GM21723 (cell line): ENCODE measurements around the gene ARL4C.

Experiments
- ATAC-seq: cut with Tn5 transposase; IDR thresholded peaks from one replicate; pipeline ENCODE4 v1.9.1; 2021; ENCODE audit warnings: mild to moderate bottlenecking, moderate library complexity; ENCODE audit not compliant: unreplicated experiment

ARL4C gene

DNA sequence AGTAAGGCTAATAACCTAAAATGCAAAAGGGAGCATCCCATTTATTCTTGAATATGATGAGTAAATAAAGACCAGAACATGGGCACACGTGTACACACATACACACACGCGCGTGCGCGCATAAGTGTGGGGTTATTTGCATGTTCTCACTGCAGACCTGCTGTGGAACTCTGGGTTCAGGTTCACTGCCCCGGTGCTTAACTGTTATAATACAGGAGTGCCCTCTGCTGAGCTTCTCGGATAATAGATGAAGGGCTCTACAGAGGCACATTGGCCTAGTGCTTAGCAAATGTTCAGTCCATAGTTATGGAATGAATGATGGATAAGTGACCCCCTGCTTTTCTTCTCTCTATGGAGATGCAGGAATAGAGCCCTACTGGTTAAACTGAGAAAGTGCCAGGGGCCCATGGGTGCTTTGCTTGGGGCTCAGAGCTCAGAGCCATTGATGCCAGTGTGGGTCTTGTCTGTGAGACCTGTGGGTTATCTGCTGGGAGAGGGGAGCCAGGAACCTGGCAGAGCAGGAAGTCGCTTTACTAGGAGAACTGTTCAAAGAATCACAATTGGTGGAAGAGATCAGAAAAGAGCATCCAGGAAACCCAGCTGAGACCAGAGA lies 3.6 kb upstream of the ARL4C start:
- no peak for ATAC-seq

DNA sequence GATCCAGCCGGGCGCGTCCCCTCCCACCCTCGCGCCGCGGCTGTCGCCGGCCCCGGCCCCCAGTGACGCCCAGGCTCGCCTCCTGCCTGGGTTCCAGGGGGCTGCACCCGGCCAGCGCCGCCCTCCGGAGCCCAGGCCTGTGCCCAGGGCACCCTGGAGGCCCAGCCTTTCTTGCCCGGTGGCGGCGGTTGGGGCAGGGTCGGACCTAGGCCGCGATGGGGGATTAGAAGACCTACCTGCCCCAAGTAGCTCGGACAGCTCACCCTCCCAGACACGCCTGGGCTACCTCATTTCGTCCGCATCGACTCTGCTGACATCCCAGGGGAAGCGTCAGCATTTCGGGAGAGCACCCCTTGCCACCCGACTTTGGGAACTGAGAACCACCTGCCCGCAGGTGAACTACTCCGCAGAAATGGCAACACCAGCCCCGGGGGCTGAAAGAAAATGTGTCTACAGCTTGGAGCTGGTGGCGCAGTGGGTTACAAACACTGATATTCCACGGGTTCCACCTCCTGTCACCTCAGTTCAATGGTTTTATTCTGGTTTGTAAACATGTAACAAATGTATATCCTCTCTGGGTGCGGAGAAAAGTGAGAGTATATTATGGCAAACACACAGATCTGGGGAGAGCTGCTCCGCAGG lies 834 bp upstream of the ARL4C start:
- ATAC-seq = no peak

DNA sequence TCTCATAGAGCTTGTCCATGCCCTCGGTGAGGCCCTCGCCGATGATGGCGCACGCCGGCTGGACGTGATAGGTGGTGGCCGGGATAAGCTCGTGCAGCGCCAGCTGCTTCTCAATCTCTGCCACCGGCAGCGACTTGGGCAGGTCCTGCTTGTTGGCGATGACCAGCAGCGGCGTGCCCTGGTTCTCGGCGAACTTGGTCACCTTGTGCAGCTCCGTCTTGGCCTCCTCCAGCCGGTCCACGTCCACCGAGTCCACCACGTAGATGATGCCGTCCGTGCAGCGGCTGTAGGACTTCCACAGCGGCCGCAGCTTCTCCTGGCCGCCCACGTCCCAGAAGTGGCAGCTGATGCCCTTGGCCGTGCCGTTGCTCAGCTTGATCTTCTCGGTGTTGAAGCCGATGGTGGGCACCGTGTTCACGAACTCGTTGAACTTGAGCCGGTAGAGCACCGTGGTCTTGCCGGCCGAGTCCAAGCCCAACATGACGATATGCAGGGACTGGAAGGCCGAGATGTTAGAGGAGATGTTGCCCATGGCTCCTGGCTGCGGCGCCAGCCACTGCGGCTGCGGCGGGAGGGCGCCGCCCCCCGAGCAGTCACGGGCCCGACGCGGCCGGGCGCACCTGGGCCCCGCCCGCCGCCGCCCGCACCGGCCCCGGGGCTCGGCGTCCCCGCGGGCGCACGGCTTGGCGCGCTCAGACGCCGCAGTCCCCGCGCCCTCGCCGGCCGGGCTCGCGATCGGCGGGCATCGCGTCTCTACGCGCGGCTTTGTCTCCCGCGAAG lies 636 bp downstream of the ARL4C start:
- peak; percentile 61 for ATAC-seq

DNA sequence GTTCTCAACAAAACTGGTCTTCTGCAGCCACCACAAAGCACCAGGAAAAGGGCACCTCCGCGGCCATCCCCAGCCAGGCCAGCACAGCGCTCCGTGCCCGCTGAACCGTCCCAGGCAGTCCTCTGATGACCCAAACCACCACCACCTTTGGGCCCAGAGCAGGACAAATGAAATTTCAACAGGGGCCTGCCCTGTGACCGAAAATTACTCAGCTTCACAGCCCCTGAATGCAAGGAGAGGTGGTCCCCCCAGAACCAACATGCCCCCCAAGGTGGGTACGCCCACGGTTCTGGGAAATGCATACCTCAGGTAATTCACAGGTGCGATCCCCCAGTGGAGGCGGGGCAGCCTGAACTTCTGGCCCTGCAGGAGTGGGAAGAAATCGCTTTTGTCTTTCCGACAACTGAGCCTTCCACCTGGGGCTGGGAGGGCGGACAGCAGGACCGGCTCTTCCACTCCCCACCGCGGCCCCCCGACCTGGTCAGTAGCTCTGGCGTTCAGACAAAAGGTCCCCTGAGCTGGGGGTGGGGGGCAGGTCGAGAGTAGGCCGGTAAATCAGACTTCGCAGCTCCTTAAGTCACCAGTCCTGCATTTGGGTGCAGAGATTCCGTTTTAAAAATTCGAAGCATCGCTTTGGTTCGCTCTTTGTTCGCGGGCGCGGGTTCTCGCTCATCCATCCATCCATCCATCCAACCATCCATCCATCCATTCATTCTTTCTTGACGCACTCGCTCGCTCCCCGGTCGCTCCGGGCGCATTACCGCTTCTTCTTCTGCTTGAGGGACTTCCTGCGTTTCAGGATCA lies 1.4 kb downstream of the ARL4C start:
- ATAC-seq = no peak

DNA sequence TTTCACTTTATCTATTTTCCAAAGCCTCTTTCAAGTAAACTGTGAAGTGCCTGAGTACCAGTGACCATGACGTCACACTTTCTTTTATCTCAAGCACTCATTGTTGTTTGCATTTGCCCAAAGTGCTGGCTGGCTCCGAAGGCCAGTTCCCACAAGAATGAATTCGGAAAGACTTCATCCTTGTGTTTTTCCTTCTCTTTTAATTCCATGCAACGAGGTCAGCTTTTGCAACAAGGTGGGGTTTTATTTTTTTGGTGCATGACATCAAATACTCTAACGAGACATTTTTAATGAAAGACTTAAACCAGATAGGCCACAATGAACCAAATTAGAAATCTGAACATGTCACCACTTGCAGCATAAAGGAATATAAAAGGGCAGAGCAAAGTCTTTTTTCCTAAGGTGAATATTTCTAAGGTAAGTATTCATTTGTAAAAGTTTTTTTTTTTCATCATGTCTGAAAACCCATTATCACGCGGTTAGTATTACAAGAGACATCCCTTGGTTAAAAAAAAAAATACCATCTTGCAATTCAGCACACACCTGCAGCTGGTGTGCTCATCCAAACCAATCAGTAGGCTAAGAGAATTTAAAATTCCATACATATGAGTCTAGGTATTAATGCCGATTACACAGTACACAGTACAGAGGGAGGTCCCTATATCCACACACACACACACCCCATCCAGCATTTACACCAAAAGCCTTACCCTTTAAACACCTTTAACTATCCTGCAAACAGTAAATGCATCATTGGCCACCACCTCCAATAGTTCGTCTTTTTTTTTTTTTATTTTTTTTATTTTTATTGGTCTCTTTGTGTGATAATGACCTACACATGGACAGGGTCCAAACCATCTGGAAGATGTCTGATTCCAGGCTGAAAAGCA lies 2.3 kb downstream of the ARL4C start:
- ATAC-seq = no peak

DNA sequence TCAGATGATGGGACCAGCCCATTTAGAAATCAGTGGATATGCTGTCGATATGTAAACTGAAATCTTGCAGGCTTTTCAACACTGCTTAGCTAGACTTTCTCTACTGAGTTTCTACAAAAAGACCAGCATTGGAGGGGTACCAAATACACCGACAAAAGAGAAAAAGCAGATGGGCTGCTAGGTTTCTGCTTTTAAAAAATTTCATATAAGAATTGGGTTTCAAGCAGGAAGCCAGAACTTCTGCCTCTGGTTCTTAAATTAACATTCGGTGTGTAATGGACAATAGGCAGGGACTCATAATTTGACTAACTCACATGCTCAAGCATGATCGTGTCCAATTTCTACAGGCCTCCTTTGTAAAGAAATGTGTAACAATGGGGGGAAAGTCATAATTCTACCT lies 3.1 kb downstream of the ARL4C start:
- no peak for ATAC-seq

DNA sequence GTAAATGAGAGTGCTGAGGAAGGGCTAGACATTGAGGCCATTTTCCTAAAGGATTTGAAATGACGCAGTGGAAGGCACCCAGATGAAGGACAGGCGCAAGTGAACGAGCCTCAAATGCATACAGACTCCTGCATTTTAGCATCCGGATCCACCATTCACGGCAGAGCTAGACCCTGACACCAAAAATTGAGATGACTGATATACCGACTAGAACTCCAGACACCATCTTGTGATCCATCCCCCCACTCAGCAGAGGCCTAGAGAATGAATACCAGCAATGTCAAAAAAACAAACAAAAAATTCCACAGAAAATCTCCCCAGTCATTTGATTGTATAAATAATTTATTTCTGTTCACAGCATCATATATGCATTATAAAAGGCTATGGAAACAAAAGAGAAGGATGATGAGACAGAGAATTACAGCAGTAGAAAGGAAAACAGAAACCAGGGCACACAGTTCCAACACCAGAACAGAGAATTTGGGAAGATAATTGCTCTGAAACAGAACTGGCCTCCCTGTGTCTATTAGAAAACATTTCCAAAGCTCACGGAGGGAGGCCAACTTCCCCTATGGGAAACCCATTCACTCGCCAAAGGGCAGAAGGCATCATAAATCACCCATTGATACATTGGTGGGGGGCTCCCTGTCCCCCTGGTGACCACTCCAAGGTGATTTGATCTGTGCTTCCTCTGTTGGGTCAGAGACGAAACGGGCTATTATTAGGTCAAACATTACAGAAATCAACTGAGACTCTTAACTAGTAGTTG lies 4.0 kb downstream of the ARL4C start:
- no peak for ATAC-seq

DNA sequence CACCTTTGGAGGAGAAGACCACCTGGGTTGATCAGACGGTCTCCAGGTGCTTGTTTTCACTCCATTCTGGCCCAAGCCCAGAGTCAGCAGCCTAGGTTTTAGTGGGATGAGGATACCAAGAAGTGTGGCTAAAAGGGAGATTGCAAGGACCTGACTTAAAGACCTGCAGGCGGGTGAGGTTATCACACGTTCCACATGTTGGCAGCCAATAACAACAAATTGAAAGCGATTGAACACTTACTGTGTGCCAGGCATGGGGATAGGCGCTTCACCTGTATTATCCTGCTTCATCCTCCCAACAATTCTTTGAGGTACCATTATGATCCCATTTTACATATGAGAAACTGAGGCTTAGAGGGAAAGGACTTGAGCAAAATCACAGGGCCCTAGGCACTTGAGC lies 5.0 kb downstream of the ARL4C start:
- ATAC-seq = no peak

GRCh38 chr2:234491281-234491680 lies 5.6 kb downstream of the ARL4C start:
- ATAC-seq = no peak

DNA sequence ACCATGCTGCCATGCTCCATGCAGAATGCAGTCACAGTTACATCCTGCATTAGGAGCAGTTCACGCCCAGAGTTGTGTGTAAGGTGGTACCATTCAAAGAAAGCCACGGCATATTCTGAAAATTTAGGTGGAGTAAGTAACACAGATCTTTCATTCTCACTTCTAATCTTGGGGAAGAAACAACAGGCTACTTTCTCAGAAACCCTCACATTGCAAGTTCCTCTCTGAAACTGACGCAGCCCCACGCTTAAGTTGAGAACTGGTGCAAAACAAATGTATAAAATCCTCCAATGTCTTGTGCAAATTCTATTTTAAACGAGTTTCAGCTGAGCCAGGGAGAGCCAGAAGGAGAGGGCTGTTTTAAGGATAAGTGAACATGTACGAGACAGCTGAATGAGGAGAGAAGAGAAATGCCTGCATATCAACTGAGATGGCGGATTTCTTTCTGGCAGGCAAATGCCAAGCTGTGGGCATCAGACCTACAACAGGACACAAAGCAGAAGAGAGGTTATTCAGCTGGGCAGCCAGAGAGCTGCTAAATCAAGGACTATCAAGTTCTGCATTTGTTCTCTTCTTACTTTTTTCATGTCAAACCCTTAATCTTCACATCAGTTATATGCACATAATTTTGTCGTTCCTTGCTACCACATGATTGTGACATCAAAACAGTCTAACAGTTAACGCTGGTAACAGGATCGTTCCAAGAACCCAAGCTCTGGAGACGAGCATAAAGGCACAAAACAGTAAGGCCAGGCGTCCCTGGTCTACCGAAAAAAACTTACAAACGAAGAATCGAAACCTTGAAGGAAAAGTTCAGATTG lies 6.4 kb downstream of the ARL4C start:
- ATAC-seq = peak; percentile 40

- peak; percentile 66 for ATAC-seq
Observed at GRCh38 chr2:234488913-234489451, 7.9 kb downstream of the ARL4C start.

GRCh38 chr2:234488486-234488885 lies 8.4 kb downstream of the ARL4C start:
- ATAC-seq = no peak

- ATAC-seq = no peak
Observed at GRCh38 chr2:234487356-234487755, 9.5 kb downstream of the ARL4C start.

DNA sequence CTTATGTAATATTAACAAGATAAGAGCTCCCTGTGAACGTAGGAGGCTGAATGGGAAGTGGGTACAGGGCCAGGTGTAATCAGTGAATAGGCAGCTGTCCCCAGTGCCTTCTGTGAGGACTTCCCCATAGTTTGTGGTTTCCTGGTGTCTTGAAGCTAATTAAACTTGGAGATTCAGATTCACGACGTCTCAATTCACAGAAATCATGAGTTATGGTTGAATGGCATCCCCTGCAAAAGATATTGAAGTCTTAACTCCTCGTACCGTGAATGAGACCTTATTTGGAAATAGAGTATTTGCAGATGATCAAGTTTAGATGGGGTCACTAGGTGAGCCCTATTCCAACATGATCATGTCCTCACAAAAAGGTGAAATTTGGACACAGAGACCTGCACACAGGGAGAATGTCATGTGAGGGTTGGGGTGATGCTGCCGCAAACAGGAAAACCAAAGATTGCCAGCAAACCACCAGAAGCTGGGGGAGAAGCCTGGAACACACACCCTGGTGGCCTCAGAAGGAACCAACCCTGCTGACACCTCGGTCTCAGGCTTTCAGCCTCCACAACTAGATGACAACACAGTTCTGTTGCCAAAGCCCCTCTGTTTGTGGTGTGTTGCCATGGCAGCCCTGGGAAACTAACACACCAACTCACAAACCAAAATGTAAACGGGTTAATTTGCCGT lies 13.2 kb downstream of the ARL4C start:
- peak; percentile 66 for ATAC-seq

DNA sequence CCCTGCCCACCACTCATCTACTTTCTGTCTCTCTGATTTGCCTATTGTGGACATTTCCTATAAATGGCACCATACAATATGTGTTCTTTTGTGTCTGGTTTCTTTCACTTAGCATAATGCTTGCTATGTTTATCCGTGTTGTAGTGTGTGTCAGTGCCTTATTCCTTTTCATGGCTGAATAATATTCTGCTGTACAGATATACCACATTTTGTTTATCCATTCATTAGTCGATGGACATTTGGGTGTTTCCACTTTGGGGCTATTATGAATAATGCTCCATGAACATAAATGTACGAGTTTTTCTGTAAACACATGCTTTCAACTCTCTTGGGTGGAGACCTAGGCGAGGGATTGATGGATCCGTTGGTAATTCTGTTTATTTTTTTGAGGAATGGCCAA lies 15.6 kb downstream of the ARL4C start:
- no peak for ATAC-seq

- ATAC-seq = no peak
Observed at GRCh38 chr2:234480337-234480736, 16.5 kb downstream of the ARL4C start.

GRCh38 chr2:234479465-234479864 lies 17.4 kb downstream of the ARL4C start:
- ATAC-seq = no peak
